SK-N-SH (cell line): Measurements from ENCODE around the gene DBH. TPM values are rescaled to one million over a fixed set of nuclear protein-coding genes. Genes with fewer than 3 reads are reported as not detected.

ENCODE experiments used
- CTCF ChIA-PET: fragments of 300-600, 350-600 bp; formaldehyde crosslinking; extraction: SDS; loops from one replicate; lab custom pipeline; 2021; lab: Yijun Ruan, JAX
- POLR2A ChIA-PET: fragments of 350-600 bp; sonication (Branson Sonifier 250); formaldehyde crosslinking; extraction: SDS; loops from one replicate; lab custom pipeline; 2020; ENCODE audit warnings: antibody characterized with exemption, inconsistent platforms; lab: Yijun Ruan, JAX
- DNase-seq: peaks from one replicate; pipeline ENCODE4 v3.0.0; 2012
- H2AFZ ChIP-seq: fragments of 200-600 bp; sonication (generic); 2 replicates; pipeline ENCODE4 v1.8.1; 2016; ENCODE audit warnings: antibody characterized with exemption, mild to moderate bottlenecking, low read depth
- H3F3A ChIP-seq: fragments of 200-600 bp; sonication (generic); replicated peaks from 2 replicates; pipeline ENCODE3; 2016; ENCODE audit warnings: antibody characterized with exemption, mild to moderate bottlenecking; ENCODE audit not compliant: insufficient read depth
- H3K27ac ChIP-seq, 2 experiments: fragments of 200-500 bp in 1 of 2; fragments of 200-600 bp in 1 of 2; sonication (Bioruptor generic) in 1 of 2; sonication (generic), shearing (Covaris generic) in 1 of 2; 2 replicates each; pipeline versions ENCODE4 v1.5.1 to v1.6.1; 2014 to 2016; ENCODE audit warnings: low read depth in 2 of 2, inconsistent platforms in 1 of 2, low read length in 1 of 2, mild to moderate bottlenecking in 1 of 2, mixed read lengths in 1 of 2
- H3K27me3 ChIP-seq: fragments of 200-600 bp; sonication (generic), shearing (Covaris generic); 2 replicates; pipeline ENCODE4 v1.6.1; 2016; ENCODE audit warnings: mixed run types; ENCODE audit not compliant: insufficient read depth
- H3K36me3 ChIP-seq, 2 experiments: fragments of 200-500 bp in 1 of 2; fragments of 200-600 bp in 1 of 2; sonication (Bioruptor generic) in 1 of 2; sonication (generic) in 1 of 2; replicated peaks in 1 of 2; 2 replicates each; pipeline versions ENCODE3 to v1.5.1; 2014 to 2016; ENCODE audit warnings: low read length in 1 of 2, mild to moderate bottlenecking in 1 of 2; ENCODE audit not compliant: insufficient read depth in 2 of 2, control insufficient read depth in 1 of 2
- H3K4me1 ChIP-seq, 2 experiments: fragments of 200-500 bp in 1 of 2; fragments of 200-600 bp in 1 of 2; sonication (Bioruptor generic) in 1 of 2; sonication (generic), shearing (Covaris generic) in 1 of 2; 2 replicates each; pipeline versions ENCODE4 v1.5.1 to v1.6.1; 2014 to 2016; ENCODE audit warnings: low read depth in 1 of 2, low read length in 1 of 2, mixed run types in 1 of 2; ENCODE audit not compliant: insufficient read depth in 2 of 2, control insufficient read depth in 1 of 2
- H3K4me2 ChIP-seq: fragments of 200-600 bp; sonication (generic), shearing (Covaris generic); 2 replicates; pipeline ENCODE4 v1.6.1; 2017; ENCODE audit warnings: mixed run types
- H3K4me3 ChIP-seq, 2 experiments: fragments of 200-500 bp in 1 of 2; fragments of 200-600 bp in 1 of 2; sonication (Bioruptor generic) in 1 of 2; sonication (generic), shearing (Covaris generic) in 1 of 2; 2 replicates each; pipeline versions ENCODE4 v1.5.1 to v1.8.1; 2014 to 2016; ENCODE audit warnings: low read depth in 2 of 2, inconsistent platforms in 1 of 2, low read length in 1 of 2, mild to moderate bottlenecking in 1 of 2, mixed read lengths in 1 of 2, moderate library complexity in 1 of 2
- H3K79me2 ChIP-seq: fragments of 200-600 bp; sonication (generic); 2 replicates; pipeline ENCODE4 v1.8.1; 2017; ENCODE audit warnings: mild to moderate bottlenecking; ENCODE audit not compliant: insufficient read depth
- H3K9ac ChIP-seq: fragments of 200-600 bp; sonication (generic); 2 replicates; pipeline ENCODE4 v1.6.1; 2017; ENCODE audit warnings: mixed run types
- H3K9me2 ChIP-seq: fragments of 200-600 bp; sonication (generic); 2 replicates; pipeline ENCODE4 v1.6.1; 2017; ENCODE audit warnings: mixed run types
- H3K9me3 ChIP-seq: fragments of 200-600 bp; sonication (generic); 2 replicates; pipeline ENCODE4 v1.6.1; 2017; ENCODE audit warnings: mixed run types, mild to moderate bottlenecking, moderate library complexity
- H4K20me1 ChIP-seq: fragments of 200-600 bp; sonication (generic); 2 replicates; pipeline ENCODE4 v1.6.1; 2017; ENCODE audit warnings: mild to moderate bottlenecking, mixed run types; ENCODE audit not compliant: insufficient read depth
- EP300 ChIP-seq, 2 experiments: IDR thresholded peaks; 2 replicates each; pipeline versions ENCODE4 v1.4.0 to v1.6.1; 2012; ENCODE audit warnings: borderline replicate concordance in 1 of 2, low read depth in 1 of 2, low read length in 1 of 2
- FOXM1 ChIP-seq: IDR thresholded peaks from 2 replicates; pipeline ENCODE4 v1.4.0; 2012; ENCODE audit warnings: low read depth, mild to moderate bottlenecking
- JUND ChIP-seq: IDR thresholded peaks from 2 replicates; pipeline ENCODE4 v1.4.0; 2012
- RCOR1 ChIP-seq: fragments of 150-350 bp; IDR thresholded peaks from 2 replicates; pipeline ENCODE4 v1.6.1; 2017; ENCODE audit warnings: antibody characterized with exemption, low read length
- RFX5 ChIP-seq: IDR thresholded peaks from 2 replicates; pipeline ENCODE4 v1.6.1; 2012; ENCODE audit warnings: mild to moderate bottlenecking, improper control_type of control experiment, low read length
- RXRA ChIP-seq: IDR thresholded peaks from 2 replicates; pipeline ENCODE4 v1.4.0; 2012; ENCODE audit warnings: low read depth, mild to moderate bottlenecking, borderline replicate concordance
- TAF1 ChIP-seq: IDR thresholded peaks from 2 replicates; pipeline ENCODE4 v1.6.1; 2012; ENCODE audit warnings: low read depth, mild to moderate bottlenecking, low read length, moderate library complexity, borderline replicate concordance
- TEAD4 ChIP-seq: IDR thresholded peaks from 2 replicates; pipeline ENCODE4 v1.4.0; 2012; ENCODE audit warnings: mild to moderate bottlenecking, borderline replicate concordance; ENCODE audit not compliant: insufficient read depth
- WGBS: methylation state at CpG from one replicate; pipeline ENCODE4 v1.1.6; 2017; ENCODE audit warnings: low lambda C conversion rate; 5-methylcytosine and 5-hydroxymethylcytosine counted together
- polyA plus RNA-seq, 3 experiments: library from polyadenylated mRNA; depleted of rRNA; stranded (reverse); fragments of >200 nt; gene quantifications; 2 replicates each; pipeline ENCODE4 v1.2.3, GENCODE V29; 2012
- TF ChIP-seq, protein P1 (sequence below): IDR thresholded peaks from 2 replicates; pipeline ENCODE4 v1.4.0; 2012; ENCODE audit warnings: low read depth
- TF ChIP-seq, protein P2 (sequence below): IDR thresholded peaks from 2 replicates; pipeline ENCODE4 v1.6.1; 2012; ENCODE audit warnings: mild to moderate bottlenecking, low read depth, low read length, moderate library complexity
- TF ChIP-seq, protein P3 (sequence below): fragments of 150-350 bp; IDR thresholded peaks from 2 replicates; pipeline ENCODE4 v1.6.1; 2016; ENCODE audit warnings: mild to moderate bottlenecking, low read depth, low read length

DBH gene
- polyA plus RNA-seq, 1 of the 3 experiments (the other 2 are of a cell fraction): 0.92 TPM

DNA sequence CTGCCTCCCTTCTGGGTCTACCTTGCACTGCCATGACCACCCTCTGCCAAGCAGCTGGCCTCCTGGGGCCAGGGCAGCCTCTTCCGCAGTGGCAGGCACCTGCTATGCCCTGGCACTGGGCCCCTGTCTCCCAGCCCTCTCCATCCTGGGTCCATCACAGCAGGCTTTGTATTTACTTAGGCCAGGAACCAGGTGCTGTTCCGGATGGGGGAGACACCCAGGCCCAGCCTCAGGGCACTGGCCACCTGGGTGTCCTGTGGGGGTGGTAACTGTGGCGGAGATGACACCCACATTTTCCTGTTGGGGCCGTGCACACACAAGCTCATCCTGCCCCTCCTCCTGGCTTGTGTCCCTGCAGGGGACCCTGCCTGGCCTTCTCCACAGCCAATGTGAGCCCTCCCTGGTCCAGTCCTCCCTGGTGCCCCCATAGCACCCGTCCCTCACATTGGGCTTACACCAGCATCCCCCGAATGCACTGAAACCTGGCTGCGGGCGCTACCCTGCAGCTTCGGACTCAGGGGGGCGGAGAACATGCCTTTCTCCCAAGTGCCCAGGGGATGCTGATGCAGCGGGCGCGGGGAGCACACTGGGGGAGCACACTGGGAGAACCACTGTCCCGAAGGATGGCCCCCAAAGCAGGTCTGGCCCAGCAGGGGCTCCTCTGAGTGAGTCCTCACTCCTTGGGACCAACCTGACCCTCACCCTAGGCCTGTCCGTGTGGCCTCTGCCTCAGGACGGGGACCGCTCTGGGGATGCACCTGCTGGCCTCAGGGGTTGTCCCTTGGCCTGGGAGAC, 44.9 kb upstream of the DBH start:
- Histone ChIP-seq H2AFZ (no peak overlapping the region), H3K9ac (no peak overlapping the region), H3K36me3 (no peaks in the 10 kb centered on the region), H3K9me3 (no peaks in the 10 kb centered on the region), H3K4me2 (no peak overlapping the region), H3K4me1 (peaks cover 0 to 54% of the 10 kb centered on the region in 2 experiments; a peak in 2 of 4 replicates), H3K9me2 (no peaks in the 10 kb centered on the region), H4K20me1 (no peaks in the 10 kb centered on the region), H3K79me2 (no peaks in the 10 kb centered on the region), H3K27me3 (peaks cover 8% of the 10 kb centered on the region), H3F3A (no peaks in the 10 kb centered on the region), H3K4me3 (no peak overlapping the region), H3K27ac (peak overlapping the region in 1 of 2 experiments; percentile 72; a peak in 2 of 4 replicates)
- no peak for DNase-seq
- TF ChIP-seq RFX5: no peak
- TF ChIP-seq RCOR1: no peak
- no peak for TF ChIP-seq JUND
- POLR2A ChIA-PET: interaction anchor here (1.0 to 1.8 kb wide), 3 partner anchors 45 to 71 kb away, joined by 3 to 4 read pairs (median 3); partner anchors contain the start of gene DBH
- CTCF ChIA-PET: interaction anchor here (0.9 to 9.1 kb wide), 4 partner anchors 14 to 58 kb away, joined by 3 to 102 read pairs (median 5); partner anchors contain the start of genes ADAMTSL2 and FAM163B
- WGBS: 76% methylated on average over 5 of the region's 17 CpGs

DNA sequence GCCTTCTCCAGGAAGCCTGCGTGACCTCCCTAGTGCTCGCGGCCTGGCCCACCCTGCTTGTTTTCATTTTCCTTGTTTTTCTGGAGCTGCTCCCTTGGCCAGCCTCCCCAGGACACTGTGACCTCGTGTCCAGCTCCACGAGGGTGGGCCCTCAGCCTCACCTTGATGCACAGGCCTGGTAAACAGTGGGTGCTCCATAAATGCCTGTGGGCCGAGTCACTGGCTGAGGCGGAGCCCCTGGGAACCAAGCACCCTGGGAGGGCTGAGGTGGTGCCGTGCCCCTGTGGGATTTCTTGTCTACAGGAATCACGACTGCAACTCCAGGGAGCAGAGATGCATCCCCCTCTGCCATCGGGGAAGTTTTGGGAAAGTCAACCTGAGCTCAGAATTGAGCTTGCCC, 44.2 kb upstream of the DBH start:
- Histone ChIP-seq H3K27me3 (peaks cover under 1% of the 10 kb centered on the region; the same call in 1 of the 2 replicates), H3K4me1 (peaks cover 0 to 47% of the 10 kb centered on the region in 2 experiments; a peak in 1 of 4 replicates), H2AFZ (no peak overlapping the region), H3K4me3 (no peak overlapping the region), H4K20me1 (no peaks in the 10 kb centered on the region), H3K9me3 (0 out of 2 replicates have a peak, but pooled peaks cover 1% of the 10 kb centered on the region), H3K4me2 (no peak overlapping the region), H3K36me3 (no peaks in the 10 kb centered on the region), H3K79me2 (no peaks in the 10 kb centered on the region), H3K9me2 (no peaks in the 10 kb centered on the region), H3F3A (no peaks in the 10 kb centered on the region), H3K27ac (peak overlapping the region in 1 of 2 experiments; percentile 72; a peak in 1 of 4 replicates), H3K9ac (no peak overlapping the region)
- TF ChIP-seq FOXM1 (no peak), RXRA (no peak), TAF1 (no peak), EP300 (IDR thresholded peaks at IDR 0.05; ENCODE audit: borderline replicate concordance in 1 of 2, low read depth in 1 of 2, low read length in 1 of 2) (no peak), TEAD4 (no peak)
- TF ChIP-seq, protein P1, sequence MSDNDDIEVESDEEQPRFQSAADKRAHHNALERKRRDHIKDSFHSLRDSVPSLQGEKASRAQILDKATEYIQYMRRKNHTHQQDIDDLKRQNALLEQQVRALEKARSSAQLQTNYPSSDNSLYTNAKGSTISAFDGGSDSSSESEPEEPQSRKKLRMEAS: no peak
- TF ChIP-seq, protein P2, sequence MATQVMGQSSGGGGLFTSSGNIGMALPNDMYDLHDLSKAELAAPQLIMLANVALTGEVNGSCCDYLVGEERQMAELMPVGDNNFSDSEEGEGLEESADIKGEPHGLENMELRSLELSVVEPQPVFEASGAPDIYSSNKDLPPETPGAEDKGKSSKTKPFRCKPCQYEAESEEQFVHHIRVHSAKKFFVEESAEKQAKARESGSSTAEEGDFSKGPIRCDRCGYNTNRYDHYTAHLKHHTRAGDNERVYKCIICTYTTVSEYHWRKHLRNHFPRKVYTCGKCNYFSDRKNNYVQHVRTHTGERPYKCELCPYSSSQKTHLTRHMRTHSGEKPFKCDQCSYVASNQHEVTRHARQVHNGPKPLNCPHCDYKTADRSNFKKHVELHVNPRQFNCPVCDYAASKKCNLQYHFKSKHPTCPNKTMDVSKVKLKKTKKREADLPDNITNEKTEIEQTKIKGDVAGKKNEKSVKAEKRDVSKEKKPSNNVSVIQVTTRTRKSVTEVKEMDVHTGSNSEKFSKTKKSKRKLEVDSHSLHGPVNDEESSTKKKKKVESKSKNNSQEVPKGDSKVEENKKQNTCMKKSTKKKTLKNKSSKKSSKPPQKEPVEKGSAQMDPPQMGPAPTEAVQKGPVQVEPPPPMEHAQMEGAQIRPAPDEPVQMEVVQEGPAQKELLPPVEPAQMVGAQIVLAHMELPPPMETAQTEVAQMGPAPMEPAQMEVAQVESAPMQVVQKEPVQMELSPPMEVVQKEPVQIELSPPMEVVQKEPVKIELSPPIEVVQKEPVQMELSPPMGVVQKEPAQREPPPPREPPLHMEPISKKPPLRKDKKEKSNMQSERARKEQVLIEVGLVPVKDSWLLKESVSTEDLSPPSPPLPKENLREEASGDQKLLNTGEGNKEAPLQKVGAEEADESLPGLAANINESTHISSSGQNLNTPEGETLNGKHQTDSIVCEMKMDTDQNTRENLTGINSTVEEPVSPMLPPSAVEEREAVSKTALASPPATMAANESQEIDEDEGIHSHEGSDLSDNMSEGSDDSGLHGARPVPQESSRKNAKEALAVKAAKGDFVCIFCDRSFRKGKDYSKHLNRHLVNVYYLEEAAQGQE: no peak
- TF ChIP-seq, protein P3, sequence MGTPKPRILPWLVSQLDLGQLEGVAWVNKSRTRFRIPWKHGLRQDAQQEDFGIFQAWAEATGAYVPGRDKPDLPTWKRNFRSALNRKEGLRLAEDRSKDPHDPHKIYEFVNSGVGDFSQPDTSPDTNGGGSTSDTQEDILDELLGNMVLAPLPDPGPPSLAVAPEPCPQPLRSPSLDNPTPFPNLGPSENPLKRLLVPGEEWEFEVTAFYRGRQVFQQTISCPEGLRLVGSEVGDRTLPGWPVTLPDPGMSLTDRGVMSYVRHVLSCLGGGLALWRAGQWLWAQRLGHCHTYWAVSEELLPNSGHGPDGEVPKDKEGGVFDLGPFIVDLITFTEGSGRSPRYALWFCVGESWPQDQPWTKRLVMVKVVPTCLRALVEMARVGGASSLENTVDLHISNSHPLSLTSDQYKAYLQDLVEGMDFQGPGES: no peak
- POLR2A ChIA-PET: interaction anchor here (1.3 to 1.8 kb wide), 2 partner anchors 44 to 67 kb away, joined by 3 to 4 read pairs; partner anchors contain the start of gene DBH
- 57% methylated on average over 5 of the region's 10 CpGs for WGBS
- CTCF ChIA-PET: interaction anchor here (0.9 to 9.1 kb wide), 5 partner anchors 12 to 58 kb away, joined by 3 to 102 read pairs (median 7); partner anchors contain the start of genes ADAMTSL2 and FAM163B
- DNase-seq: no peak
